Measurements from ENCODE around the gene RPA1.

GRCh38 chr17:1829592-1830257, at the start of gene RPA1, which contains the start of gene SMYD4:
- TF ChIP-seq CTCF (conservative IDR thresholded peaks at IDR 0.05; ENCODE audit: low read depth, low read length) (no peak), EZH2 (IDR thresholded peaks at IDR 0.05; ENCODE audit: low read length, unreplicated experiment) (no peak), EZH2phosphoT487 (IDR thresholded peaks at IDR 0.05; ENCODE audit: borderline replicate concordance, low read length) (no peak)

Measured in PC-3 (cell line).